Measurements from ENCODE around the gene OCIAD2.
"Not testable (repeated sequence)": the region's sequence is repeated elsewhere in the genome, so short reads cannot be mapped to it uniquely, and the experiment has no call there.

OCIAD2 gene

DNA sequence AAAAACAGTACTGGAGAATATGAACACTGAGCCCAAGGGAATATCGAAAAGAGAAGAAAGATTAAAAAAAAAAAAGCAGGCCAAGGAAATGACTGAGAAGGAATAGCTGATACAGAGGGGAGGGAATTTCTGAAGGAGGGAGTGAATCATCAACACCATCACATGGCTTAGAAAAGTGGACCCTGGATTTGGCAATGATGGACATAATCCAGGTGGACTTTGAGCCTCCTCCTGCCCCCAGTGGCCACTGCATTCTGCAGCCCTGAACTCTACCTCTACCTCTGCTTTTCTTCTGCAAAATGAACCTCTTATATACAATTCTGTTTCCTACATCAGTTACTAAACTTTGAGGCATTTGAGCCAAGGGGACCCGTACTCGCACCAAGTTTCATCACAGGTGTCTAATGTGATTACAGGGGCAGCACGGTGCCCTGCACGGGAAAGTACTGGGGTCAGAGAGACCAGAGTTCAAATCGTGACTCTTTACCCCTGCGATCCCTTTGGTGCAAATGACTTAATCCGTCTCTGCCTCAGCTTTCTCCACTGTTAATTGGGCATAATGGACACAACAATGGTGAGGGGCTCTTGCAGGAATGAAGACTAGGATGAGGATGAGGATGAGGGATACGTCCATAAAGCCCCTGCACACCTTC, 1.1 kb downstream of the OCIAD2 start:
- DNase-seq = no peak

DNA sequence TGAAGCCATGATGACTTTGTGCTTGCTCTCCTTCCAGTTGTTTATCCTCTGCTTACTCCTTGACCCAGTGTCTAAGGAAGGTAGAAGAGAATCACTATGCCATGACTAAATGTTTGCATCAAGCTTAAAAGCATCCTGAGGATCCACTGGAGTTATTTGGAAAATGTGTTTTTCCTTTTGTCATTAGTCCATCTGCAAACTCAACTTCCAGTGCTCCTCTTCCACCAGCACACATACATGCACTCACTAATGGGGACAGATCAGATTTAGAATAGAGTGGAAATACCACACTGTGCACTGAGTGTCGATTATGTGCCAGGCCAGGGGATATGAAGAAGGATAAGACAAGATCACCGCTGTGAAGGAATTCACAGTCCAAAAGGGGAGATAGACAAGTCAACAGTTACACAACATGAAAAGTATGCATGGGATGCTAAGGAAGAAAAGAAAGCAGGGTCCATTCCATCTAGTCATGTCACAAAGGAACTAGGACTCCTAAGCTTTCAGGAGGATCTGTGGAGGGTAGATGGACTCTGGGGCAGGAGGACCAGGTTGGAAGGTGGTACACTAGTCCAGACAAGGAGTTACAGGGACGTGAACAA, 1.9 kb downstream of the OCIAD2 start:
- DNase-seq = no peak

DNA sequence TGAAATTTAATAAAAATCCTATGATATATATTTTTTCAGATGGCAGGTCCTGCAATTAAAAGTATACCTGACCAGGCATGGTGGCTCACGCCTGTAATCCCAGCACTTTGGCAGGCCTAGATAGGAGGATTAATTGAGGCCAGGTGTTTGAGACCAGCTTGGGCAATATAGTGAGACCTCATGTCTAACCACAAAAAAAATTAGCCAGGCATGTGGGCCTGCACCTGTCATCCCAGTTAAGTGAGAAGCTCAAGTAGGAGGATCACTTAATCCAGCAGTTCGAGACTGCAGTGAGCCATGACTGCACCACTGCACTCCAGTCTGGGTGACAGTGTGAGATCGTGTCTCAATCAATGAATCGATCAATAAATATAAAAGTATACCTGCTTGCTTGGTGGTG, 2.5 kb downstream of the OCIAD2 start:
- no peak for DNase-seq

DNA sequence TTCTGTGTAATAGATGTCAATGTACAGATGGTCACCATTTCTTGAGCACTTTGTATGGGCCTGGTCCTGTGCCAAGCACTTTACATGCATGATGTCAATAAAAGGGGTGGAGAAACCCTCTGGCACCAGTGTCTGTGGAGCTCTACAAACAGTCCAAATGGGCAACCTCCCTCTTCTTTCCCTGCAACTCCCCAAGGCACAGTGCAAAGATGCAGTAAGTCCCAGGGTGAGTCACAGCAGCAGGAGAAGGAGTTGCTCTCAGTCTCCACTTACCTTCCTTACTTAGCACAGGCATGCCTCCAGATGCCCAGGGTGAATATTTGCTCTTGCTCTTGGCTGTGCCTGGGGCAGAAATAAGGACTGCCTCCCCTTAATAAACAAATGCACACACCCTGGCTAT, 4.3 kb downstream of the OCIAD2 start:
- DNase-seq = no peak

DNA sequence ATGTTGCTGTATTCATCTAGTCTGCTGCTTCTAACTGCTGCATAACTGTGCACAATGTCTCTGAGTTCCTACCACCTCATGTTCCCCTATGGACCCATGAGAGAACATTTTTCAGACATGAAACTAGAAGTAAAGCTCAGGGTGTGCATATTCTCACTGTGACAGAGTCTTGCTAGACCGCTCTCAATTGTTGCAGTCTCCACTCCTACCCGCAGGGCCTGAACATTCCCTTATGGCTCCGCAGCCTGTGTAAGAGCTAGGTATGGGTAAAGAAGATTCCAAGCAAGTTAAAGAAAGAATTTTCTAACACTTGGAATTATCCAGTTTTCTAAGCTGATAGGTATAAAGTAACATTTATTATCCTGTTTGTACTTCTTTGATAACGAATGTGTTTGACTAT, 5.4 kb downstream of the OCIAD2 start:
- DNase-seq = no peak

DNA sequence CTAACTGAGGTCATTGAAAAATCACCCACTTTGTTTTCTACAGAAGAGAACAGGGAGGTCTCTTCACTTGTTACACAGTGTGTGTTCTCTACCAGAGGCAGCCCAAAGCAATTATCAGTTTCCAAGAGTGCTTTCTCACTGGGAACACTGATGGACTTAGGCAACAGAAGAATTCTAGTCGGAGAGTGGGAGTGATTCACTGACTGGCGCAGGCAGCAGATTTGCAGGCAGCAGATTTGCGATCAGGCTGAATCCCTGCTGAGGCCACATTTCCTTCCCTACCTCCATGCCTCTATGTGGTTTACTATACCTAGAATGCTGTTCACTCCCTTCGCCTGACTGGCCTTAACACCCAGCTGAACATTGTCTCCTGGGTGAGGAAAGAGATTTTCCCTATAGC, 6.6 kb downstream of the OCIAD2 start:
- DNase-seq = no peak

DNA sequence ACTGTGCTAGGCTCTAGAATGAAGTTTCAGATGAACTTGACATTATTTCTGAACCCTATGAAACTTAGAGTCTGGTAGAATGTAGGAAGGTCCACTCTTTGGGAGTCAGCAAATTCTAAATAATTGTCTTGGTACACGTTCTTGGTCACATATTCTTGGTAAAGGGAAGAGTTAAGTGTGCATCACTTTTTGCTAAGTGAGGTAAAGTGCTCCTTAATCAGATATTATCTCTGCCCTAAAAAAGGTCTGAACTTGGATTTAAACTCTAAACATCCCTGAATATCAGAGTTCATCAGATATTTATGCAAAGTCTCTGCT, 7.2 kb downstream of the OCIAD2 start:
- DNase-seq = no peak

DNA sequence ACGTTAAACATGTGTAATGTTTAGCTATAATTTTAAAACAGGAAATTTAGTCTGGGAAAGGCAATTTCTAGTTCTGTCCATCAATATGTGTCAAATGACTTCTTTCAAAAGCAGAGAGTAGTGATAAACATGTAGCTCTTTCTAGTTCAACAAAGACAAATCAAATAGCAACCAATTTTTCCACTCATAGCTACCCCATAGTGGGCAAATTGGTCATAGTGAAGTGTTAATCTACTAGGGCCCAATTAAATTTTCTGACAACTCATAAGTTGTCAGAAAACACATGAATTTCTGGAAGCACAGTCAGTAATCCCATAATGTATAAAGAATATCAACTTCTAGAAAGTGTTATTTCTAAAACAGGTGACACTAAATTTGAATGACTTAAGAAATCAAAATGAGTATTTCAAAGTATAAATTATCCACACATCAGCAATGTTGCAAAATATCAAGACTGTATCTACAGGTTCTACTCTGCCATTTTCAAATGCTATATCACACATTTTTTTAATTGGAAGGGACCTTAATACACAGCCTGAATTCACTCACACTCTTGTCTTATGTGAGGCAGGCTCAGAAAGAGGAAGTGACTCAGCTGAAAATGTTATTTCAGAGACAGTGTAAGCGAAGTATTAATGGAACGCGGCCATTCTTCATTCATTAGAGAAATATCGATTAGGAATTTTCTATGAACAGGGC, 7.7 kb downstream of the OCIAD2 start:
- DNase-seq = no peak

DNA sequence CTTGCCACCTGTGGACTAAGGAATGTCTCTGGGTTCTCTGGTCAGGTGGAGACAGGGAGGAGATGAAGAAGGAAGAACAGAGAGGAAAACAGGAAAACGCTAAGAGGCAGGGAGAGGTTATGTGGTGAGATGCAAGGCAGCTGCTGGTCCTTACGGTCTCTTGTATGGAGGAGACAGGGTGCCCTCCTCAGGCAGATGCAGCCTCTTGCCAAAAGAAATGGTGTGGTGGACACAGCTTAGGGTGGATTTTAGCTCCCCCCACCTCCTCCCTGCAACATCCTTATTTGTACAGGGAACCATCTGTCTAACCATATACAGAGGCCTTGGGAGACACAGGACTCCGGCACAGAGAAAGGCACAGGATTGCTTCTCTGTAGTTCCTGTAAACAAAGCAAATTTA, 9.7 kb downstream of the OCIAD2 start:
- DNase-seq = no peak

DNA sequence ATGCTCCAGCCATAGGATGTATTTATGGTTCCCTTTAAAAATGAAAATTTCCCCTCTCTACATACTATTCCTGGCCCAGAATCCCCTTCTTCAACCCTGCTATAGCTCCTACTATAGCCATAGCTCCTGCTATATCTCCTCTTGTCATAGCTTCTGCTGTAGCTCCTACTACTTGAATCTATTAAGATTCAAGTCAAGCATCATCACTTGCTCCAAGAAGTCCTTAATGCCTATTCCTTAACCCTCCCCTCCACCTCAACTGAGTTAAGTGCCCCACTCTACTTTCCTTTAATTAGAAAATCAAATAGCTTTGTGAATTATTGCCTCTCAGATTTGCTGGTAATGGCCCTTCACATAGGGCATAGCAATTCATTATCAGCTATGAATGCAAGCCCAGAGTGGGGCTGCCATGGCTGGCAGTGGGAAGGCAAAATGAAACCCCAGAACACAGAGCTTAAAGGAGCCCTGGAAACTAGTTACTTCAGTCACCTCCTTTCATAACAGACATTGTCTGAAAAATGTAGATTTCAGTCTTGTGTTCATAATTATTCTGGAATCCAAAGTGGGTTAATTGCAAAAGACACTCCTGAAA, 15.4 kb downstream of the OCIAD2 start:
- DNase-seq = no peak

DNA sequence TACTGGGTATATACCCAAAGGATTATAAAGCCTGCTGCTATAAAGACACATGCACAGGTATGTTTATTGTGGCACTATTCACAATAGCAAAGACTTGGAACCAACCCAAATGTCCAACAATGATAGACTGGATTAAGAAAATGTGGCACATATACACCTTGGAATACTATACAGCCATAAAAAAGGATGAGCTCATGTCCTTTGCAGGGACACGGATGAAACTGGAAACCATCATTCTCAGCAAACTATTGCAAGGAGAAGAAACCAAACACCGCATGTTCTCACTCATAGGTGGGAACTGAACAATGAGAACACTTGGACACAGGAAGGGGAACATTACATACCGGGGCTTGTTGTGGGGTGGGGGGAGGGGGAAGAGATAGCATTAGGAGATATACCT, 16.8 kb downstream of the OCIAD2 start:
- DNase-seq = not testable (repeated sequence)

DNA sequence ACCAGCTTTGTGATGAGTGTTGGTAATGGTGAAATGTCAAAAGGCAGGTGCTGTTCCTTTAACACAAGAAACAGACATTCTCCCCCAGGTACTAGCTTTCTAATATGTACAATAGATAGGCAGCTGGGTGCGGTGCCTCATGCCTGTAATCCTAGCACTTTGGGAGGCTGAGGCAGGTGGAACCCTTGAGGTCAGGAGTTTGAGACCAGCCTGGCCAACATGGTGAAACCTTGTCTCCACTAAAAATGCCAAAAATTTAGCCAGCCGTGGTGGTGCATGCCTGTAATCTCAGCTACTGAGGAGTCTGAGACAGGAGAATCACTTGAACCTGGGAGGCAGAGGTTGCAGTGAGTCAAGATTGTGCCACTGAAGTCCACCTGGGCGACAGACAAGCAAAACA, 24.9 kb downstream of the OCIAD2 start:
- DNase-seq = not testable (repeated sequence)

DNA sequence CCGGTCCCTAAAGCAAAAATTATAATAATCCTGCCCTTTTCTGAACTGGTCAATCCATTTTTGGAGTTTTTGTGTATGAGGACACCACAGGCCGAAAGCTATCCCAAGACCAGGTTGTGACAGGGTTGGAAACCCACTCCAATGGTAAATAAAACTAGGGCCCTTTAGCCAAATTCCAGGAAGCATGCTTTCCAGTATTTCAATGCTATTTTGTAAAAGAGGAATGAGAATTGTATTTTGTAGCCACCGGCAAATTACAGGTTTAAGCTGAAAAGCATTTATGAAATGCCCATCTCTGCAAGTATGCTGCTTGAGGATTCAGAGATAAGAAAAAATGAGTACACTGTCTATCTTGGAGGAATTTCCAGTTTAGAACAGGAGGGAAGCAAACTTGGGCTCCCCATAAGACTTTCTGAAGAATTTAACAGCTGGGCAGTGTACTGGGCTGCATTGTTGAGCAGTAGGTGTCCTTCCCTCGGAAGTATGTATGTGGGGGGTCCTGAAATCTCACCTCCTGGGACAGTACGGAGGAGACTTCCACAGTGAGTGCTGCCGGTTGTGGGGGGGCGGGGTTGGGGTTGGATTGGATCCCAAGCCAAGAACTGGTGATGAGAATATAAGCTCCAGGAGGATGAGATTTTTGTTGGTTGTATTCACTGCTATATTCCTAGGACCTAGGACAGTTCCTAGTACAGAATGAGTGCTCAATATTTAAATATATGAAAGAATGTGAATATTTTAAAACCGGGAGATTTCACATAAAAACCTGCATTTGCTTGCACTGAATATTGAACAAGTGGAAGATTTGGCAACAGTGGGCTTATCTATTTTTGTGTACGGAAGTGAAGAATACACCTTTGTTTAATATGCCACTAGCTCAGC, 26.8 kb downstream of the OCIAD2 start:
- no peak for DNase-seq

DNA sequence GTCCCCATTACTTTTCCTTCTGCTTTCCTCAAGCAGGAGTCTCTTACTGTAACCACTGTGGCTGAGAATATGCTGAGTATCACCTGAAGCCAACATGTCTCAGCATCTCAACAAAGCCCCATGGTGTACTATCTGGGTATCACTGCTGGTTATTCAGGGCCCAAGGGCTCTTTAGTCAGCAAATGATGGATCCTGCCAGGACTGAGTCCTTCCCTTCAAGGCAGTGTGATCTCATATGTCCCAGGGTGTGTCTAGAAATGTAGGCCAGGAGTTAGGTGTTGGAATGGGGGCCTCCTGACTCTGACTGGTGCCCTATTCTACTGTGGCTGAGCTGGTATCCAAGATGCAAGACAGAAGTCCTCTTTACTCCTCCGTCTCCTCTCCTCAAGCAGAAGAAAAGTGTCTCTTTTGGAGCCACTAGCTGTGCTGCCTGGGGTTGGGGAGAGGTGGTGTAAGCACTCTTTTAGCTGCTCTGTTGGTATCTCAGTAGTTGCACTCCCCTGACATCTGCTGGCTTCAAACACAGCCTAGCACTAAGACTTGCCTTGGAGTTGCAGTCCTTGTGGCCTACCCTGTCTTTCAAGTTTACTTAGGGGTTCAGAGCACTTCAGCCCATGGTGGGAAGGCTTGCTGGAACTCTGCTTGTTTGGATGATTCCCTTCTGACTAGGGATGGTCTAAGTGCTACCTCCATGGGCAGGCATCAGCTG, 28.6 kb downstream of the OCIAD2 start:
- no peak for DNase-seq

DNA sequence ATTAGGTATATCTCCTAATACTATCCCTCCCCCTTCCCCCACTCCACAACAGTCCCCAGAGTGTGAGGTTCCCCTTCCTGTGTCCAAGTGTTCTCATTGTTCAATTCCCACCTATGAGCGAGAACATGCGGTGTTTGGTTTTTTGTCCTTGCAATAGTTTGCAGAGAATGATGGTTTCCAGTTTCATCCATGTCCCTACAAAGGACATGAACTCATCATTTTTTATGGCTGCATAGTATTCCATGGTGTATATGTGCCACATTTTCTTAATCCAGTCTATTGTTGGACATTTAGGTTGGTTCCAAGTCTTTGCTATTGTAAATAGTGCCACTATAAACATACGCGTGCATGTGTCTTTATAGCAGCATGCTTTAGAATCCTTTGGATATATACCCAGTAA, 41.9 kb downstream of the OCIAD2 start:
- DNase-seq = not testable (repeated sequence)

DNA sequence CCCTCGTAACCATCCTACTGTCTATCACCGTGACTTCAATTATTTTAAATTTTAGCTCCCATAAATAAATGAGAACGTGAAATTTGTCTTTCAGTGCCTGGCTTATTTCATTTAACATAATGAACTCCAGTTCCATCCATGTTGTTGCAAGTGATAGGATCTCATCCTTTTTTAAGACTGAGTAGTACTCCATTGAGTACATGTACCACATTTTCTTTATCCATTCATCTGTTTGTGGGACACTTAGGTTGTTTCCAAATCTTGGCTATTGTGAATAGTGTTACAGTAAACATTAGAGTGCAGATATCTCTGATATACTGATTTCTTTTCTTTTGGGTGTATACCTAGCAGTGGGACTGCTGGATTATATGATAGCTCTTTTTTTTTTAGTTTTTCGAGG, 42.8 kb downstream of the OCIAD2 start:
- no peak for DNase-seq

DNA sequence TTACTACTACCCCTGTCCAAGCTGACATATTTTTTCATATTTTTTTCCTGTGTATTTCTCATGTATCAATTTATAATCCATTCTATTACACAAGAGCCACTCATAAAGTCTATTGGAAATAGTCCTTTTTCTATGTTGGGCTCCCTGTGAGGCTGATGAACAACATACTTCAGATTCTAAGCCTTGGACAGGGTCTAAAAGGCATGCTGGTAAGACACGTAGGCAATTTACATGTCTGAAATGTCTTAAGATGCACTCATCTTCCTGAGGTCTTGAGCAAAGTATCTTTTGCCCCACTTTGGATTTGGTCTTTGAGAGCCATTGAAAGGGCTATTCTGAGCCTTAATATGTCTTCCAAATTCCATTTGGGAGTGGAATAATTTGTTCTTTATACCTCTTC, 43.9 kb downstream of the OCIAD2 start:
- no peak for DNase-seq

DNA sequence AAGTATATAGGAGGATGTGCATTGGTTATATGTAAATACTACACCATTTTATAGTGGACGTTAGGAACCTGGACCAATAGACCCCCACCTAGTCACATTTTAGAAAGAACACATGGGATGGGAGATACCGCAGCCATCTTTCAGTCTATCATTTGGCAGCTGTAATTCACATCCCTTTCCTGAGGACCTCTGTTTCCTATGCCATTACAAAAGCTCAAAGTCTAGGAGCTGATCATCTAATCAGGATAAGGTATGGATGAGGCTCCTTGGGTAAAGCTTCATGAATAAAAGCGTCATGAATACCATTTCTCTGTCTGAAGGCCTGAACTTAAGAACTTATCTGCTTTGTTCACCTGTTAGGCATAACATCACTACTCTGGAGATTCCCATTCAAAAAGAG, 44.5 kb downstream of the OCIAD2 start:
- no peak for DNase-seq

DNA sequence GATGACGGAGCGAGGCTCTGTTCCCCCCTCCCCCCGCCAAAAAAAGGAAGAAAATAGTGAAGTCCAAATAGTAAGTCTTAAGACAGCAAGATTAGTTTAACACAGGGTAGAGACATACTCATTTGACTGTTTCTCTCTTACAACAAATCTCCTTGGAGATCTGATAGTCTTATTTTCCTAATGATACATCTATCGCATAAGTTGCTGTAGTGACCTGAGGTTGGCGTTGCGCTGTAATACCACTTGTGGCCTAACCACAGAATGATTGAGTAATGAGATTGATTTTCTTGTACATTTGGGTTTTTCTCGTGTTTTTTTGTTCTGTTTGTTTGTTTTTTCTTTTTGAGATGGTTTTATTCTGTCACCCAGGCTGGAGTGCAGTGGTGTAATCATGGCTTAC, 48.4 kb downstream of the OCIAD2 start:
- DNase-seq = no peak

DNA sequence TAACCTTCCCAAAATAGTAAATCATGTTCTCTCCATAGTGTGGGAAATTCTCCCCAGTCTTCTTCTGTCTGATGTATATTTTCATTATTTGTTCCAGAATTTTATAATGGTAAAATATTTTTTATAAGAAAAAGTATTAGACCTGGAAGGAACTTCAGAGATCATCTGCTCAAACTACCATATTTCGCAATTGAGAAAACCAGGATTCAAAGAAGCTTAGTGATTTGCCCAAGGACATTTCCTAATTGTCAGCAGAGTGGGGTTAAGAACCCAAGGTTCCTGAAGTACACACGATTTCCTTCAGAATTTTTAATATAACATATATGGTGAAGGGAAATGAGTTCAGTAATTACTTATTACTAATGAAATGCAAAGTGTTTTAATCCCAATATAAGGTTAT, 51.6 kb downstream of the OCIAD2 start:
- DNase-seq = no peak

DNA sequence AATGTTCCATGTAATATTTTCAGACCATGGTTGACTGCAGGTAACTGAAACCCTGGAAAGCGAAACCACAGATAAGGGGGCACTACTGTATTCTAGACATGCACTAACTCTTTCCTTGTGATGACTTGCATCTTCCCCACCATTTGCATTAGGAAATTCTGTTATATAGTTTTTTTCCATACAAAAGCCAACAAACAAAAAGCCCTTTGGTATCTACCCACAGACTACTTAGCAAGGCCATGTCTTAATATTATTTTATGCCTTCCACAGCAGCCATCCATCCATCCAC, 52.2 kb downstream of the OCIAD2 start:
- DNase-seq = no peak

DNA sequence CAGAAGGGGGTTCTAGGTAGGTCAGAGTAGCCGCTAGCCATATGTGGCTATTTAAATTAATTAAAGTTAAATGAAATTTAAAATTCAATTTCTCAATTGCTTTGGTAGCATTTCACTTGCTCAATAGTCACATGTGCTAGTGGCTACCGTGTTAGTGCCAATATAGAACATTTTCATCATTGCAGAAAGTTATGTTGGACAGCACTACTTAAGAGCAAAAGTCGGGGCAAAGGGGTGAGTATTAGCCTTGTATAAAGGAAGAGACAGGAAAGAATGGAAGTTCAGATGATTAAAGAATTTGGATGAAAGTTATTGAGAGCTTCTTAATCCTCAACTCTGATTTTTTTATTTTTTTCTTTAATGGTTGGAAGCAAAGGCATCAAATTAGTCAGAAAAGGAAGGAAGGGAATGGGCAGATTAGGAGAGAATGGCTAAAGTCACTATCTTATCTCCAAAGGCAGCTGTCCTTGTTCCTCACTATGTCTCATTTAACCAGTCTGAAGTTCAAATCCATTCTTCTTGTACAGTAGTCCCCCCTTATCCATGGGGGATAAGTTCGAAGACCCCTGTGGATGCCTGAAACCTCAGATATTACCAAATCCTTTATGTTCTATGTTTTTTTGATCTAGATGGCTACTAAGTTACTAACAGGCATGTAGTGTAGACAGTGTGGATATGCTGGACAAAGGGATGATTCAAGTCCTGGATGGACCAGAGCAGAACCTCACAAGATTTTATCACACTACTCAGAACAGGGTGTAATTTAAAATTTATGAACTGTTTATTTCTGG, 52.8 kb downstream of the OCIAD2 start:
- no peak for DNase-seq
